Frontal cortex (tissue), 4 donors: ENCODE measurements around the gene HNRNPA3. TPM values are rescaled to one million over a fixed set of nuclear protein-coding genes. Genes with fewer than 3 reads are reported as not detected.

Source experiments
- DNase-seq, 2 donors: peaks; one replicate each; pipeline ENCODE4 v3.0.0; 2012; ENCODE audit warnings: low spot score in 2 of 2
- FAIRE-seq: peaks from 2 replicates; lab custom pipeline; 2012; peaks lifted over from hg19 to GRCh38; lab: Jason Lieb, UNC
- total RNA-seq: library from RNA; depleted of rRNA; stranded (reverse); fragments of >200 nt; gene quantifications from one replicate; pipeline ENCODE4 v1.2.3, GENCODE V29; 2014
- donor health status: control.
- donor health status: control.
- donor health status: control.

Gene HNRNPA3
- total RNA-seq, 1 donor from 2014 or later, result 63.2 TPM

- no peak for FAIRE-seq
- DNase-seq, result no peak
Measured at GRCh38 chr2:177251165-177251542, 38.6 kb downstream of the HNRNPA3 start.

- no peak for FAIRE-seq
- DNase-seq, result no peak
Measured at GRCh38 chr2:177252808-177253531, 40.4 kb downstream of the HNRNPA3 start.

- no peak for FAIRE-seq
- DNase-seq, result no peak
Measured at GRCh38 chr2:177253704-177254103, 41.1 kb downstream of the HNRNPA3 start.

GRCh38 chr2:177254433-177255226, 42.0 kb downstream of the HNRNPA3 start:
- DNase-seq (no peak), FAIRE-seq (no peak)

- DNase-seq, result no peak
- no peak for FAIRE-seq
Measured at GRCh38 chr2:177255227-177255601, 42.6 kb downstream of the HNRNPA3 start.

- DNase-seq (no peak), FAIRE-seq (no peak)
Measured at GRCh38 chr2:177256026-177256425, 43.4 kb downstream of the HNRNPA3 start.

GRCh38 chr2:177256695-177257094, 44.1 kb downstream of the HNRNPA3 start:
- FAIRE-seq (no peak), DNase-seq (no peak)

GRCh38 chr2:177257471-177257870, 44.9 kb downstream of the HNRNPA3 start:
- FAIRE-seq (no peak), DNase-seq (no peak)

- FAIRE-seq, result no peak
- DNase-seq, result no peak
Measured at GRCh38 chr2:177258059-177258458, 45.5 kb downstream of the HNRNPA3 start.

- FAIRE-seq (no peak), DNase-seq (no peak)
Measured at GRCh38 chr2:177260379-177260778, 47.8 kb downstream of the HNRNPA3 start.

- DNase-seq (no peak), FAIRE-seq (no peak)
Measured at GRCh38 chr2:177261116-177262060, 48.8 kb downstream of the HNRNPA3 start.

- no peak for FAIRE-seq
Measured at GRCh38 chr2:177262092-177262491, 49.5 kb downstream of the HNRNPA3 start.

GRCh38 chr2:177262958-177263450, 50.4 kb downstream of the HNRNPA3 start:
- DNase-seq, result no peak
- FAIRE-seq, result no peak

More at GRCh38 chr2:177262092-177262491, 49.5 kb downstream of the HNRNPA3 start:
- DNase-seq, result no peak

- FAIRE-seq, result no peak
- peak; percentile 77 to 83 for DNase-seq
Measured at GRCh38 chr2:177263451-177264208, 51.0 kb downstream of the HNRNPA3 start.

- FAIRE-seq, result no peak
- no peak for DNase-seq
Measured at GRCh38 chr2:177264209-177264692, 51.7 kb downstream of the HNRNPA3 start.

GRCh38 chr2:177264693-177265587, 52.3 kb downstream of the HNRNPA3 start, which contains the start of gene NFE2L2:
TSS of gene NFE2L2 (minus strand) at chr2:177264727. CDS start at chr2:177264576, 151 bp downstream.
- DNase-seq, result peak; percentile 92
- FAIRE-seq, result no peak

- FAIRE-seq, result no peak
- no peak for DNase-seq
Measured at GRCh38 chr2:177265824-177266817, 53.5 kb downstream of the HNRNPA3 start.
